Measurements from ENCODE around the gene SPRN.

GRCh38 chr10:133465191-133465949 is 40.9 kb upstream of the SPRN start:
- no peak for TF ChIP-seq CTCF (IDR thresholded peaks at IDR 0.05; ENCODE audit: insufficient read depth, low read length)
- TF ChIP-seq POLR2AphosphoS5 (IDR thresholded peaks at IDR 0.05; ENCODE audit: low read depth): no peak
- TF ChIP-seq REST (IDR thresholded peaks at IDR 0.05; ENCODE audit: insufficient replicate concordance, low read depth): no peak
